ENCODE results near the gene H2AZ1.
"Not testable (repeated sequence)": the region's sequence is repeated elsewhere in the genome, so short reads cannot be mapped to it uniquely, and the experiment has no call there.

Gene H2AZ1

DNA sequence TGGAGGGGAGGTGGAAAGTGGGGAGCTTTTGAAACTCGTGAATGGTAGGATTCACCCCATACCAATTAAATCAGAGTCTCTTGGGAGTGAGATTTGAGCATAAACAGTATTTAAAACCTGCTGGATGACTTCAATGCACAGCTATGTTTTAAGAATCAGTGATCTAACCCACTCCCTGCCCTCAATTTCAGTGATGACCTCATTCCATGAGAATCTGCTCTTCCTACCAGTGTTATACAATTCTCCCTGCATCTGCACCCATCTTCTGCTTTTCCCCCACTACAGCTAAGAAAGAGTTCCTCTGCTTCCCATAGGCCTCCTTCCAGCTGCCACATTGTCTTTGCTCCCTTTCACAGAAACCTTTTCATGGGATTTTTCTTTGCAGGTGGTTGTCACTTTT, 18.3 kb upstream of the H2AZ1 start:
- H3K9ac ChIP-seq = no peak overlapping the region

GRCh38 chr4:99966692-99967091, 16.6 kb upstream of the H2AZ1 start:
- no peaks in the 10 kb centered on the region for H3K27me3 ChIP-seq
- TF ChIP-seq Cebpa-rat (IDR thresholded peaks at IDR 0.05) = no peak
- no peak overlapping the region for H3K4me2 ChIP-seq

More for the DNA sequence above, 18.3 kb upstream of the H2AZ1 start:
- H3K27ac ChIP-seq = no peak overlapping the region
- no peaks in the 10 kb centered on the region for H4K20me1 ChIP-seq
- no peak for TF ChIP-seq Cebpa-rat (IDR thresholded peaks at IDR 0.05)
- no peaks in the 10 kb centered on the region for H3K36me3 ChIP-seq
- no peaks in the 10 kb centered on the region for H3K27me3 ChIP-seq
- H3K4me1 ChIP-seq = no peaks in the 10 kb centered on the region
- no peak overlapping the region for H3K4me3 ChIP-seq
- 0 out of 22 replicates have a peak, but pooled peaks cover 0 to 4% (median 0%) of the 10 kb centered on the region in 11 experiments for H3K9me3 ChIP-seq (replicated peaks in 1 of 11)
- H3K4me2 ChIP-seq = no peak overlapping the region

DNA sequence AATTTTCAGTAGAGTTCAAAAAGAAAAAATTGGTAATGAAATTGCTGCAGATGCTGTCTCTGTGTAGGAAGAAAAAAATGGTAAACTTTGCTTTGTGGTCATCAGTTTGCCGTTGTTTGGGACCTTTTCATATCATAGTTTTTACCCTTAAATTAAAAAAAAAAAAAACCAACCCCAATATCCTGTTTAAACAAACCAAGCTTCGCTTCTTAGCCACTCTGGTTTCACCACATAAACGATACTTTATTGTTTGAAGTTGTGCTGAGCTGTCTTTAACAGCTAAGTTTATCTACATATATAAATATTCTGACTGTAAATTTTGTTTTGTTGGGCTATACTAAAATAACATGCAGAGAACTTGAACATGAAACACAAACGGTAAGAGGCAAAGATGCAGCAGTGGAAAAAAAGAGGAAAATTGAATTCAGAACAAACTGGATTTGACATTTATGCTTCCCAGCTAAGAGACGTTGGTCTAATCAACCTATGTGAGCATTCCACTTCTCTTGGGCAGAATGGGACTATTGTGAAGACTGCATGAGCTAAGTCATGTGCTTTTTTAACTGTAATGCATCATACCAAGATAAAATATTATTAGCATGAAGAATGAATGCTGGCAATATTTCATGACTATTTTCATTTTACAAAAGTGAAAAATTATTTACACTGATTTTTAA, 15.7 kb upstream of the H2AZ1 start:
- Histone ChIP-seq H3K4me1 (peaks cover 0 to 7% (median 0%) of the 10 kb centered on the region in 10 experiments; a peak in 2 of 20 replicates), H3K36me3 (no peaks in the 10 kb centered on the region), H3K9me3 (replicated peaks in 1 of 11) (no peaks in the 10 kb centered on the region), H3K4me2 (no peak overlapping the region), H3K27ac (no peak overlapping the region), H3K9ac (no peak overlapping the region), H4K20me1 (no peaks in the 10 kb centered on the region), H3K4me3 (no peak overlapping the region), H3K27me3 (no peaks in the 10 kb centered on the region)
- TF ChIP-seq Cebpa-rat (IDR thresholded peaks at IDR 0.05) = no peak

More at GRCh38 chr4:99966692-99967091, 16.6 kb upstream of the H2AZ1 start:
- no peak overlapping the region for H3K27ac ChIP-seq
- peaks cover 0 to under 1% (median 0%) of the 10 kb centered on the region in 10 experiments; a peak in 2 of 20 replicates for H3K4me1 ChIP-seq
- no peaks in the 10 kb centered on the region for H4K20me1 ChIP-seq
- no peak overlapping the region for H3K9ac ChIP-seq
- no peaks in the 10 kb centered on the region for H3K36me3 ChIP-seq
- H3K9me3 ChIP-seq (replicated peaks in 1 of 11) = no peaks in the 10 kb centered on the region
- H3K4me3 ChIP-seq = no peak overlapping the region

- TF ChIP-seq Cebpa-rat (IDR thresholded peaks at IDR 0.05) = no peak
- no peak overlapping the region for H3K4me2 ChIP-seq
Observed at GRCh38 chr4:99965173-99965572, 15.1 kb upstream of the H2AZ1 start.

GRCh38 chr4:99961711-99962110, 11.6 kb upstream of the H2AZ1 start:
- no peak for TF ChIP-seq Cebpa-rat (IDR thresholded peaks at IDR 0.05)
- no peaks in the 10 kb centered on the region for H4K20me1 ChIP-seq
- H3K4me1 ChIP-seq = peaks cover 0 to 7% (median 0%) of the 10 kb centered on the region in 10 experiments; a peak in 2 of 20 replicates
- H3K4me3 ChIP-seq = no peak overlapping the region
- H3K4me2 ChIP-seq = no peak overlapping the region
- no peaks in the 10 kb centered on the region for H3K36me3 ChIP-seq
- no peak overlapping the region for H3K9ac ChIP-seq
- peaks cover 0 to 12% (median 1%) of the 10 kb centered on the region in 11 experiments; a peak in 4 of 22 replicates for H3K9me3 ChIP-seq (replicated peaks in 1 of 11)
- no peak overlapping the region for H3K27ac ChIP-seq
- H3K27me3 ChIP-seq = no peaks in the 10 kb centered on the region

More at GRCh38 chr4:99965173-99965572, 15.1 kb upstream of the H2AZ1 start:
- Histone ChIP-seq H3K36me3 (no peaks in the 10 kb centered on the region), H4K20me1 (no peaks in the 10 kb centered on the region), H3K4me3 (no peak overlapping the region), H3K4me1 (peaks cover 0 to 7% (median 0%) of the 10 kb centered on the region in 10 experiments; a peak in 2 of 20 replicates), H3K9ac (no peak overlapping the region), H3K27ac (no peak overlapping the region), H3K9me3 (replicated peaks in 1 of 11) (no peaks in the 10 kb centered on the region), H3K27me3 (no peaks in the 10 kb centered on the region)

- Histone ChIP-seq H3K9me3 (replicated peaks in 1 of 11) (peaks cover 0 to 13% (median 3%) of the 10 kb centered on the region in 11 experiments; a peak in 4 of 22 replicates), H4K20me1 (no peaks in the 10 kb centered on the region), H3K27ac (no peak overlapping the region), H3K4me1 (peaks cover 0 to 7% (median 0%) of the 10 kb centered on the region in 10 experiments; a peak in 2 of 20 replicates), H3K9ac (no peak overlapping the region), H3K36me3 (no peaks in the 10 kb centered on the region), H3K4me3 (no peak overlapping the region), H3K27me3 (no peaks in the 10 kb centered on the region), H3K4me2 (no peak overlapping the region)
- TF ChIP-seq Cebpa-rat (IDR thresholded peaks at IDR 0.05) = no peak
Observed at GRCh38 chr4:99960648-99961047, 10.6 kb upstream of the H2AZ1 start.

- not testable (repeated sequence) for H4K20me1 ChIP-seq, H3K4me3 ChIP-seq, H3K9ac ChIP-seq, H3K36me3 ChIP-seq, H3K4me2 ChIP-seq, H3K27me3 ChIP-seq, H3K27ac ChIP-seq, H3K4me1 ChIP-seq
- peaks cover 0 to 13% (median 3%) of the 10 kb centered on the region in 11 experiments; a peak in 4 of 22 replicates for H3K9me3 ChIP-seq (replicated peaks in 1 of 11)
Observed at GRCh38 chr4:99958207-99958606, 8.1 kb upstream of the H2AZ1 start.

DNA sequence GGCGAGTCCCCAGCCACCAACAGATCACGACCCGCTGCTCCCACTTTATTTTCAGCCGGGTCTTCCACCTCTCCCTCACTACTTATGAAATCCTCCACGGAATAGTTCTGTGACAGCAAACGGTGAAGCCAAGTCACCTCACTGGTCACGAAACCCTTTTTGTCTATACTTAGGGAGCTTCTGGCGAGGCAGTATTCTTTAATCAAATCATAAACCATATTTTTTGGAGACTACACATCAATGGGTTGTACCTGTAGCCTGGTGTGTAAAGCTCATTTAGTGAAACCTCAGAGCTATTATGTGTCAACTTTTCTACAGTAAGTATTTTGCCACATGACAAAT, 809 bp upstream of the H2AZ1 start:
- peak overlapping the region; percentile 70 to 97 (median 89) for H3K4me3 ChIP-seq
- peak overlapping the region; percentile 71 to 93 (median 83) for H3K27ac ChIP-seq
- TF ChIP-seq Cebpa-rat (IDR thresholded peaks at IDR 0.05) = no peak
- peaks cover 6 to 21% (median 18%) of the 10 kb centered on the region in 11 experiments; a peak in 20 of 22 replicates for H3K36me3 ChIP-seq
- no peaks in the 10 kb centered on the region for H3K27me3 ChIP-seq
- H3K4me2 ChIP-seq = peak overlapping the region; percentile 68 to 96 (median 84)
- H3K9ac ChIP-seq = peak overlapping the region; percentile 81 to 99 (median 95)
- peaks cover 20 to 30% (median 26%) of the 10 kb centered on the region in 10 experiments for H3K4me1 ChIP-seq
- H4K20me1 ChIP-seq = peaks cover 0 to 38% (median 24%) of the 10 kb centered on the region in 11 experiments; a peak in 19 of 22 replicates
- H3K9me3 ChIP-seq (replicated peaks in 1 of 11) = no peaks in the 10 kb centered on the region

- TF ChIP-seq Cebpa-rat (IDR thresholded peaks at IDR 0.05) = peak; percentile 16 to 87 (median 71); a peak in 17 of 22 replicates
- peaks cover 33 to 43% (median 37%) of the 10 kb centered on the region in 10 experiments for H3K4me1 ChIP-seq
Observed at GRCh38 chr4:99949034-99949998, 759 bp downstream of the H2AZ1 start.

More at GRCh38 chr4:99949034-99949998, 759 bp downstream of the H2AZ1 start:
- H3K4me3 ChIP-seq = peak overlapping the region; percentile 70 to 97 (median 89)
- no peaks in the 10 kb centered on the region for H3K27me3 ChIP-seq
- peaks cover 6 to 27% (median 23%) of the 10 kb centered on the region in 11 experiments; a peak in 21 of 22 replicates for H3K36me3 ChIP-seq
- peak overlapping the region; percentile 85 to 98 (median 92) for H3K4me2 ChIP-seq
- peak overlapping the region; percentile 82 to 99 (median 95) for H3K27ac ChIP-seq
- H3K9ac ChIP-seq = peak overlapping the region; percentile 89 to 99 (median 97)
- H4K20me1 ChIP-seq = peaks cover 14 to 53% (median 36%) of the 10 kb centered on the region in 11 experiments; a peak in 20 of 22 replicates
- H3K9me3 ChIP-seq (replicated peaks in 1 of 11) = peaks cover 0 to 3% (median 0%) of the 10 kb centered on the region in 11 experiments; a peak in 3 of 22 replicates
